Measurements from ENCODE around the gene PPBP.
"Not testable (repeated sequence)": the region's sequence is repeated elsewhere in the genome, so short reads cannot be mapped to it uniquely, and the experiment has no call there.

Gene PPBP

GRCh38 chr4:73974352-73974751 is 13.6 kb downstream of the PPBP start:
- Histone ChIP-seq H3K27ac (no peak overlapping the region), H3K9me3 (ENCODE audit: low read depth, low read length) (peaks cover 2% of the 10 kb centered on the region; the same call in 1 of the 2 replicates), H3K4me3 (no peak overlapping the region), H3K9ac (ENCODE audit: insufficient read length) (no peak overlapping the region), H3K36me3 (ENCODE audit: insufficient read depth, low read length) (no peaks in the 10 kb centered on the region)
- TF ChIP-seq FOXP2 (optimal IDR thresholded peaks at IDR 0.05; ENCODE audit: control extremely low read depth, extremely low read length, insufficient read depth) (no peak), EZH2 (IDR thresholded peaks at IDR 0.05) (no peak), POLR2AphosphoS5 (IDR thresholded peaks at IDR 0.05; ENCODE audit: borderline replicate concordance, low read depth, low read length) (no peak)
- no peak for DNase-seq (ENCODE audit: low read depth, low spot score)

GRCh38 chr4:73970945-73971344 is 17.0 kb downstream of the PPBP start:
- no peak overlapping the region for H3K27ac ChIP-seq
- no peak for TF ChIP-seq FOXP2 (optimal IDR thresholded peaks at IDR 0.05; ENCODE audit: control extremely low read depth, extremely low read length, insufficient read depth)
- no peak for TF ChIP-seq POLR2AphosphoS5 (IDR thresholded peaks at IDR 0.05; ENCODE audit: borderline replicate concordance, low read depth, low read length)
- TF ChIP-seq EZH2 (IDR thresholded peaks at IDR 0.05), result no peak
- H3K4me3 ChIP-seq, result no peak overlapping the region
- H3K36me3 ChIP-seq (ENCODE audit: insufficient read depth, low read length), result no peaks in the 10 kb centered on the region
- peaks cover 2% of the 10 kb centered on the region; the same call in 1 of the 2 replicates for H3K9me3 ChIP-seq (ENCODE audit: low read depth, low read length)
- DNase-seq (ENCODE audit: low read depth, low spot score), result no peak
- no peak overlapping the region for H3K9ac ChIP-seq (ENCODE audit: insufficient read length)

GRCh38 chr4:73970011-73970410 is 18.0 kb downstream of the PPBP start:
- Histone ChIP-seq H3K4me3 (no peak overlapping the region), H3K36me3 (ENCODE audit: insufficient read depth, low read length) (no peaks in the 10 kb centered on the region), H3K9ac (ENCODE audit: insufficient read length) (no peak overlapping the region), H3K9me3 (ENCODE audit: low read depth, low read length) (peaks cover 2% of the 10 kb centered on the region; the same call in 1 of the 2 replicates), H3K27ac (no peak overlapping the region)
- no peak for DNase-seq (ENCODE audit: low read depth, low spot score)
- TF ChIP-seq EZH2 (IDR thresholded peaks at IDR 0.05), result no peak
- TF ChIP-seq POLR2AphosphoS5 (IDR thresholded peaks at IDR 0.05; ENCODE audit: borderline replicate concordance, low read depth, low read length), result no peak
- no peak for TF ChIP-seq FOXP2 (optimal IDR thresholded peaks at IDR 0.05; ENCODE audit: control extremely low read depth, extremely low read length, insufficient read depth)

GRCh38 chr4:73967866-73968265 is 20.1 kb downstream of the PPBP start:
- no peaks in the 10 kb centered on the region for H3K36me3 ChIP-seq (ENCODE audit: insufficient read depth, low read length)
- H3K9me3 ChIP-seq (ENCODE audit: low read depth, low read length), result peaks cover 2% of the 10 kb centered on the region; the same call in 1 of the 2 replicates
- DNase-seq (ENCODE audit: low read depth, low spot score), result no peak
- H3K9ac ChIP-seq (ENCODE audit: insufficient read length), result no peak overlapping the region
- H3K4me3 ChIP-seq, result no peak overlapping the region
- H3K27ac ChIP-seq, result no peak overlapping the region
- no peak for TF ChIP-seq EZH2 (IDR thresholded peaks at IDR 0.05)
- no peak for TF ChIP-seq FOXP2 (optimal IDR thresholded peaks at IDR 0.05; ENCODE audit: control extremely low read depth, extremely low read length, insufficient read depth)
- TF ChIP-seq POLR2AphosphoS5 (IDR thresholded peaks at IDR 0.05; ENCODE audit: borderline replicate concordance, low read depth, low read length), result no peak

GRCh38 chr4:73964862-73965611 is 23.0 kb downstream of the PPBP start:
- Histone ChIP-seq H3K4me3 (no peak overlapping the region), H3K9me3 (ENCODE audit: low read depth, low read length) (no peaks in the 10 kb centered on the region), H3K36me3 (ENCODE audit: insufficient read depth, low read length) (no peaks in the 10 kb centered on the region), H3K27ac (no peak overlapping the region), H3K9ac (ENCODE audit: insufficient read length) (no peak overlapping the region)
- no peak for DNase-seq (ENCODE audit: low read depth, low spot score)
- no peak for TF ChIP-seq POLR2AphosphoS5 (IDR thresholded peaks at IDR 0.05; ENCODE audit: borderline replicate concordance, low read depth, low read length)
- peak; percentile 27 for TF ChIP-seq FOXP2 (optimal IDR thresholded peaks at IDR 0.05; ENCODE audit: control extremely low read depth, extremely low read length, insufficient read depth)

- DNase-seq (ENCODE audit: low read depth, low spot score), result no peak
- Histone ChIP-seq H3K36me3 (ENCODE audit: insufficient read depth, low read length) (no peaks in the 10 kb centered on the region), H3K9ac (ENCODE audit: insufficient read length) (no peak overlapping the region), H3K27ac (no peak overlapping the region), H3K9me3 (ENCODE audit: low read depth, low read length) (no peaks in the 10 kb centered on the region), H3K4me3 (no peak overlapping the region)
- TF ChIP-seq POLR2AphosphoS5 (IDR thresholded peaks at IDR 0.05; ENCODE audit: borderline replicate concordance, low read depth, low read length) (no peak), EZH2 (IDR thresholded peaks at IDR 0.05) (no peak), FOXP2 (optimal IDR thresholded peaks at IDR 0.05; ENCODE audit: control extremely low read depth, extremely low read length, insufficient read depth) (no peak)
These were observed 25.3 kb downstream of the PPBP start for GRCh38 chr4:73962724-73963123.

- not testable (repeated sequence) for DNase-seq (ENCODE audit: low read depth, low spot score); H3K9me3 ChIP-seq (ENCODE audit: low read depth, low read length)
These were observed 28.9 kb downstream of the PPBP start for GRCh38 chr4:73959041-73959440.

GRCh38 chr4:73952352-73952751 is 35.6 kb downstream of the PPBP start:
- TF ChIP-seq POLR2AphosphoS5 (IDR thresholded peaks at IDR 0.05; ENCODE audit: borderline replicate concordance, low read depth, low read length), result no peak
- no peak for TF ChIP-seq FOXP2 (optimal IDR thresholded peaks at IDR 0.05; ENCODE audit: control extremely low read depth, extremely low read length, insufficient read depth)
- TF ChIP-seq EZH2 (IDR thresholded peaks at IDR 0.05), result no peak
- Histone ChIP-seq H3K9me3 (ENCODE audit: low read depth, low read length) (no peaks in the 10 kb centered on the region), H3K4me3 (no peak overlapping the region), H3K36me3 (ENCODE audit: insufficient read depth, low read length) (no peaks in the 10 kb centered on the region), H3K27ac (no peak overlapping the region), H3K9ac (ENCODE audit: insufficient read length) (no peak overlapping the region)
- no peak for DNase-seq (ENCODE audit: low read depth, low spot score)

More at GRCh38 chr4:73959041-73959440, 28.9 kb downstream of the PPBP start:
- H3K9ac ChIP-seq (ENCODE audit: insufficient read length); H3K4me3 ChIP-seq; H3K36me3 ChIP-seq (ENCODE audit: insufficient read depth, low read length); H3K27ac ChIP-seq: not testable (repeated sequence)

GRCh38 chr4:73950376-73950920 is 37.5 kb downstream of the PPBP start:
- not testable (repeated sequence) for H3K27ac ChIP-seq; DNase-seq (ENCODE audit: low read depth, low spot score)

More at GRCh38 chr4:73950376-73950920, 37.5 kb downstream of the PPBP start:
- H3K9ac ChIP-seq (ENCODE audit: insufficient read length); H3K9me3 ChIP-seq (ENCODE audit: low read depth, low read length); H3K36me3 ChIP-seq (ENCODE audit: insufficient read depth, low read length); H3K4me3 ChIP-seq: not testable (repeated sequence)
